Subcutaneous adipose tissue (tissue), 4 donors: Measurements from ENCODE around the gene FGGY. TPM values are rescaled to one million over a fixed set of nuclear protein-coding genes. Genes with fewer than 3 reads are reported as not detected.

Source experiments
- total RNA-seq, 4 donors: library from RNA; depleted of rRNA; stranded (reverse); fragments of >200 nt; gene quantifications; one replicate each; pipeline ENCODE4 v1.1.0, GENCODE V29; 2016
- TF ChIP-seq, protein P1 (sequence below): fragments of 450-650 bp; IDR thresholded peaks from one replicate; pipeline ENCODE4 v1.5.1; 2016; ENCODE audit warnings: low read depth, mild to moderate bottlenecking, control low read depth, antibody characterized with exemption, moderate library complexity

FGGY gene
- total RNA-seq, 4 donors from 2014 or later = 7.8 to 19.2 (median 12.5) TPM

DNA sequence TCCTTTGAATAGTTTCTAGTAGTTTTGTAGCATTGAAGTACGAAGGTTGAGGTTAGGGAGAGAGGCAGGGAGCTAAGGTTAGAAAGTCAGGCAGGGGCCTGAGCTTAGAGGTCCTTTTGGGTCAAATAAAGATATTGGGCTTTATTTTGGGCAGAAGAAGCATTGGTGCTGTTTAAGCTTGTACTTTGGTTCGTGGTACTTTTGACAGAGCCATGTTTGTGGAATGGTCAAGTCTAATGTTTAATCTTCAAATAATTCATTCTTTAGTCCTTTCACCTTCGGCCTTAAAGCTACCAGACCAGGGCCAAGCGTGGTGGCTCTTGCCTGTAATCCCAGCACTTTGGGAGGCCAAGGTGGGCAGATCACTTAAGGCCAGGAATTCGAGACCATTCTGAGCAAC is 12.5 kb downstream of the FGGY start:
- TF ChIP-seq, protein P1, sequence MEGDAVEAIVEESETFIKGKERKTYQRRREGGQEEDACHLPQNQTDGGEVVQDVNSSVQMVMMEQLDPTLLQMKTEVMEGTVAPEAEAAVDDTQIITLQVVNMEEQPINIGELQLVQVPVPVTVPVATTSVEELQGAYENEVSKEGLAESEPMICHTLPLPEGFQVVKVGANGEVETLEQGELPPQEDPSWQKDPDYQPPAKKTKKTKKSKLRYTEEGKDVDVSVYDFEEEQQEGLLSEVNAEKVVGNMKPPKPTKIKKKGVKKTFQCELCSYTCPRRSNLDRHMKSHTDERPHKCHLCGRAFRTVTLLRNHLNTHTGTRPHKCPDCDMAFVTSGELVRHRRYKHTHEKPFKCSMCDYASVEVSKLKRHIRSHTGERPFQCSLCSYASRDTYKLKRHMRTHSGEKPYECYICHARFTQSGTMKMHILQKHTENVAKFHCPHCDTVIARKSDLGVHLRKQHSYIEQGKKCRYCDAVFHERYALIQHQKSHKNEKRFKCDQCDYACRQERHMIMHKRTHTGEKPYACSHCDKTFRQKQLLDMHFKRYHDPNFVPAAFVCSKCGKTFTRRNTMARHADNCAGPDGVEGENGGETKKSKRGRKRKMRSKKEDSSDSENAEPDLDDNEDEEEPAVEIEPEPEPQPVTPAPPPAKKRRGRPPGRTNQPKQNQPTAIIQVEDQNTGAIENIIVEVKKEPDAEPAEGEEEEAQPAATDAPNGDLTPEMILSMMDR = no peak

DNA sequence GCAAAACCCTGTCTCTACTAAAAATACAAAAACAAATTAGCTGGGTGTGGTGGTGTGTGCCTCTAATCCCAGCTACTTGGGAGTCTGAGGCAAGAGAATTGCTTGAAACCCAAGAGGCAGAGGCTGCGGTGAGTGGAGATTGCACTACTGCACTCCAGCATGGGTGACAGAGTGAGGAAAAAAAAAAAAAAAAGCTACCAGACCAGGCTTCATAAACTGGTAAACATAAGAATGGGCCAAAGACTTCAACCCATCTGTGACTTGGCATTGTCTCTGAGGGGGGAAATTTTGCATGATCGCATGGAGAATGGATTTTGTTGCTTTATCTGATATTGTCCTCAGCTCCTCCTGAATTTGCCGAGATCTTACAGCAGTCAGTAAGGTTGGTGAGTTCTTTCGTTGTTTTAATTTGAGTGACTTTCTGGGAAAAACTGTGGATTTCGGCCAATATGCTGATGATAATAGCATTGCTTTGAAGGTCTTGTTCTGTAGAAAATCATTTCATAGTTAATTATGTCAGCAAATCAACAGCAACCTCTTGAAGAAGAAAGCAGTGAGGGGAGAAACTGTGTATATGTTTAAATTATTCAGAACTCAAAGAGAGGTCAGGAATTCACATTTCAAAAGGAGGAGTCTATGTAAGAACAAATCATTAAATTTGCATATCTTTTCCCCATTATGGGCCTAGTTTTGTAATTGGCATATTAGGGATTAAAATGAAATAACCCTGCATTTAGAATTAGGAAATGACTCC is 13.1 kb downstream of the FGGY start:
- TF ChIP-seq, protein P1 = no peak

DNA sequence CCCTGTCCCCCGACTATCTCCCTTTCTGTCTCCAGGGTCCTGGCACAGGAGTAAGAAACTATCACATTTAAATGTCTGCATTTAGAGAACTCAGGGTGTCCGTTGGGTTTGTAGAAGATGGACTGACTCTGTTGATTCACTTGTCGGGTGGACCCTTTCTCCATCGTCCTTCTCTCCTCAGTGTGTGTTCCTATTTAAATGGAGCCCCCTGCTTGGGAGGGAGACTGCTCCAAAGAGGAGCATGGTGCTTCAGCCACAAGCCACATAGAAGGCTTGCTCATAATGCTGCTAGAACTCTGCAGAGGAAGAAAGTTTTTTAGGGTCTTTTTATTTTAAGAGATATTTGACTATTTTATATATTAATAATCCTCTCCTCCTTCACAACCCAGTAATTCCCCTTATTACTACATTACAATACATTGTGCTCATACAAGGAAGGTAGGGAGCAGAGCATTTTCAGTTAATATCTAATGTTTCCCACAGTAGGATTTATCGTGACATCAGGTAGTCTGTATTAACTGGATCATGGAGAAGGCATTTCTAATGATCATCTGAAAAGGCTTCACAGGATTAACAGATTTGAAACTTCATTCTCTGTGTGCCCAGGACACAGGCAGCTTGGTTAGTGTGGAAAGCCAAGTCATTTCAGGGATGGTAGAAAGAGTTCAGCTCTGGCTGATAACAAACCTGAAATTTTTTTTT is 13.8 kb downstream of the FGGY start:
- TF ChIP-seq, protein P1 = no peak

DNA sequence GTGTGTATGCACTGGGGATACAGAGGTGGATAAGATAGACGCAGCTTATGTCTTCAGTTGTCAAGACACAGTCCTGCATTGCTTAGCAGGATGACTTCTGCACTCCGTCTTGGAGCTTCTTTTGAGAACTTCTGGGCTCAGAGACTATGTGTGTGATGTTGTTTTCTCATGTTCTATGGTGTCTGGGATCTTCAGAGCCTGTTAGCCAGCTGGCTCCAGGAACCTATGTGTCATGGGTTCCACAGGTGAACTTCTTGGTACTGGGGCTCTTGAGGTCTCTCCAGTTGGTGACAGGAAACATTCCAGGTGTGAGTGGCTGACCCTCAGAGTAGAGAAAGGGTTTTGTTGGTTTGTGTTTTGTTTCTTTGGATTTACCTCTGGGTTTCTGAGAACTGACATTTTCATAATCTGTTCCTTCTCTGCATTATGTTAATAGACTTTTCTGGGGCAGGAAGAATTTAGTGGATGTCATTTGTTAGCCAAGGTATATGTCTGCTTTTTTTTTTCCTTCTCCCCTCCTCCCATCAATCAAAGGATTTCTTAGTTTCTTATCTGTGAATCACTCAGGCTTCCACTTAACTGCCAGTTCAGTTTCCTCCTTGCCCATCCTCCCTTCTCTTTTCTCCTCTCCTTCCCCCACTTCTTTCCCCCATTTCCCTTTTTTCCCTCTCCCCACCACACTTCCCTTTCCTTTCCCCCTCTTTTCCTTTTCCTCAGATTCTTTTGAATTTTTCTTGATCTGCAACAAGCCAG is 18.1 kb downstream of the FGGY start:
- TF ChIP-seq, protein P1 = no peak

DNA sequence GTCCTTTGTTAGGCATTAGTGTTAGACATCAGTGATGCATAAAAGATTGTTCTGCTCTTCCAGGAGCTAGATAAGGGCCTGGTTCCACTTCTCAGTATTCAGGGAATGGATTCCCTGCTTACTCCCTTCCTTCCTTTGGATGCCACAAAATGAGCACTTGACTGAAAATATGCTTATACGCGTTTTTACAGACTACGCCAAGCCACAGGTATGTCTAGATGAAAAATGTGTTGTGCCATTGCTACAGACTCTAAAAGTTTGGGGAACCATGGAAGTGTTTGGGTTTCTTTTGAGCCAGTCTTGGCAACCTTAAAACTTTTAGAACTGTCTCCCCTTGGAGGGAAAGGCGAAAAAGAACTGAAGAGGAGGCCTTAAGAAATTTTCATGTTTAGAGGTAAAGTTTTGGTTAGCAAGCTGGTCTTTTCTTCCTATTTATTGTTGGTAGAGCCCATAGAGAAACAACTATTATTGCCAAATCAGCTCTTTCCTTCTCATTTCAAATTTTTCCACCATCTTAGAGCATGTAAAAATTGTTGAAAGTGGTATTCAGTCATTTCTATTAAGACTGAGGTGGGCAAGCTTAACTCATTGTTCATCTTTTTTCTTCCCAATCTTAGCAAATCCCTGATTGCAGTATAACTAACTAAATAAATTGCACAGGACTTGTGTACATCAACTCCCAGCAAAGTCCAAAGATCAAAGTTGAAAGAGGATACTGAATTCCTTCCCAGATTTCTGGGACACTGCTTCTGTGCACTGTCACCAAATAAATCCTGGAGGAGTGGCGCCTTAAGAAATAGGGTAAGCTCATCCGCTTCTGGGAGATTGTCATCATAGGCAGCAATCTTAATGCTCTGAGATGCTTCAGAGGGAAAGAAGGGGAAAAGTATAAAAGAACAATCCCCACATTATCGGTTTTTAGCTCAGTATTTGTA is 18.9 kb downstream of the FGGY start:
- TF ChIP-seq, protein P1 = no peak

DNA sequence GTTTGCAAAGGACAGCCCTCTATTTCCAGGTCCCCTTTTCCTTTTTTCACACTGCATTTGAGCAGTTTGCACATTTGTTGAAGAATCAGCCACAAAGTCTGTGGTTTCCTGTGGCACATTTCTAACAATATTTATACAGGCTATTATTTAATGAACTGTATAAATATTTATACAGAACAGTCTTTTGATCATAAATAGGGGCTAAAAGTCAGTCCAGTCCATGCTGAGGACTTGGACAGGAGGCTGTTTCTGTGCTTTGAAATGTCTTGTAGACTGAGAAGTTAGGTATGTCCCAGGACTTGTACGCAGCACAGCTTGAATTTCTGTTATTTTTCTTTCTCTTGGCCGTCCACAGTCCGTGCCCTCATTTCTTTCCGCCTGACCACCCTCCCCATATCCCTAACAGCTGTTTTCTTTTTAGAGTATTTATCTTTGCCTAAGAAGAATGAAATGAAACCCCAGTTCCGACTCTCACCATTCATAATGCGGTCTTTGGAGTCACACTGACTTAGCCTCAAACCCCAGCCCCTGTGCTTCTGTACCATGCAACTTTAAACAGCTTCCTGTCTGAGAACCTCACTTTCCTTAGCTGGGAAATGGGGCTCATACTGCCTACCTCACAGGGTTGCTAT is 19.7 kb downstream of the FGGY start:
- TF ChIP-seq, protein P1 = no peak
